GM18873 (cell line): Measurements from ENCODE around the gene SLC16A1.
"Not testable (repeated sequence)": the region's sequence is repeated elsewhere in the genome, so short reads cannot be mapped to it uniquely, and the experiment has no call there.

ENCODE experiments used
- ATAC-seq: cut with Tn5 transposase; IDR thresholded peaks from one replicate; pipeline ENCODE4 v1.9.1; 2021; ENCODE audit warnings: mild to moderate bottlenecking, moderate library complexity, moderate number of reproducible peaks; ENCODE audit not compliant: unreplicated experiment, low FRiP score

SLC16A1 gene

GRCh38 chr1:112927462-112927990 is 28.5 kb downstream of the SLC16A1 start:
- no peak for ATAC-seq

GRCh38 chr1:112926858-112927257 is 29.1 kb downstream of the SLC16A1 start:
- no peak for ATAC-seq

- ATAC-seq: no peak
Measured at GRCh38 chr1:112925015-112925414, 31.0 kb downstream of the SLC16A1 start.

GRCh38 chr1:112923959-112924349 is 32.0 kb downstream of the SLC16A1 start:
- no peak for ATAC-seq

- ATAC-seq: no peak
Measured at GRCh38 chr1:112923234-112923958, 32.6 kb downstream of the SLC16A1 start.

GRCh38 chr1:112911506-112912220 is 44.3 kb downstream of the SLC16A1 start:
- ATAC-seq: no peak

GRCh38 chr1:112909847-112910246 is 46.1 kb downstream of the SLC16A1 start:
- no peak for ATAC-seq

- no peak for ATAC-seq
Measured at GRCh38 chr1:112906150-112906698, 49.8 kb downstream of the SLC16A1 start.

- ATAC-seq: no peak
Measured at GRCh38 chr1:112905395-112906149, 50.4 kb downstream of the SLC16A1 start.

- ATAC-seq: no peak
Measured at GRCh38 chr1:112904831-112905261, 51.1 kb downstream of the SLC16A1 start.

- ATAC-seq: no peak
Measured at GRCh38 chr1:112904071-112904830, 51.7 kb downstream of the SLC16A1 start.

GRCh38 chr1:112902221-112902620 is 53.8 kb downstream of the SLC16A1 start:
- ATAC-seq: no peak

- no peak for ATAC-seq
Measured at GRCh38 chr1:112901387-112901786, 54.6 kb downstream of the SLC16A1 start.

GRCh38 chr1:112896783-112897182 is 59.2 kb downstream of the SLC16A1 start:
- ATAC-seq: no peak

- no peak for ATAC-seq
Measured at GRCh38 chr1:112894561-112895011, 61.4 kb downstream of the SLC16A1 start.

- ATAC-seq: no peak
Measured at GRCh38 chr1:112894010-112894292, 62.0 kb downstream of the SLC16A1 start.

GRCh38 chr1:112893288-112894009 is 62.5 kb downstream of the SLC16A1 start:
- ATAC-seq: no peak

GRCh38 chr1:112889906-112890305 is 66.1 kb downstream of the SLC16A1 start:
- not testable (repeated sequence) for ATAC-seq

- no peak for ATAC-seq
Measured at GRCh38 chr1:112889052-112889768, 66.8 kb downstream of the SLC16A1 start.
